AG09309 (cell line): ENCODE results near the gene MAGI1.

ENCODE experiments used
- DNase-seq: peaks from one replicate; pipeline ENCODE4 v3.0.0-alpha.2; 2010; ENCODE audit warnings: low read depth
- H3K4me3 ChIP-seq: 2 replicates; pipeline ENCODE4 v1.5.1; 2011; ENCODE audit warnings: mild to moderate bottlenecking, low read depth, low read length, moderate library complexity; ENCODE audit not compliant: control insufficient read depth
- TF ChIP-seq, protein P1 (sequence below): IDR thresholded peaks from 2 replicates; pipeline ENCODE4 v1.5.1; 2011; ENCODE audit warnings: mild to moderate bottlenecking, low read depth, low read length, inconsistent platforms; ENCODE audit not compliant: insufficient read depth, control insufficient read depth; ENCODE audit errors: missing control alignments

MAGI1 gene

DNA sequence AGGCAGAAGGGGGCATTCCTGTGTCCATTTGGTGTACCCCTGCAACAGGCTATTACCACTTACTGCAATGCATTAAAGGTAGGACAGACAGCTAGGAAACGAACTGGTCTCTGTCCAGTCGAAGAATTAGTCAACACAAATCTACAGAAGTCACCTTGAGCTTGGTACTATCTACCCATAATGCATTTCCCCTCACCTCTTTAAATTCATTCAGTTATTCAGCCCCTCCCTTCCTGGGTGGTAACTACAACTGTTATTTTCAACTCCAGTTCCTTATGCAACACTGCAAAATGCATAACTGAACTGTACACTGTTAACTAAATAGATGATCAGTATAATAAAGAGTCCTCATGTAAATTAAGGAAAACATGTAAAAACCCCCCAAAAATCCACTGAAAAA, 77.6 kb downstream of the MAGI1 start:
- TF ChIP-seq, protein P1, sequence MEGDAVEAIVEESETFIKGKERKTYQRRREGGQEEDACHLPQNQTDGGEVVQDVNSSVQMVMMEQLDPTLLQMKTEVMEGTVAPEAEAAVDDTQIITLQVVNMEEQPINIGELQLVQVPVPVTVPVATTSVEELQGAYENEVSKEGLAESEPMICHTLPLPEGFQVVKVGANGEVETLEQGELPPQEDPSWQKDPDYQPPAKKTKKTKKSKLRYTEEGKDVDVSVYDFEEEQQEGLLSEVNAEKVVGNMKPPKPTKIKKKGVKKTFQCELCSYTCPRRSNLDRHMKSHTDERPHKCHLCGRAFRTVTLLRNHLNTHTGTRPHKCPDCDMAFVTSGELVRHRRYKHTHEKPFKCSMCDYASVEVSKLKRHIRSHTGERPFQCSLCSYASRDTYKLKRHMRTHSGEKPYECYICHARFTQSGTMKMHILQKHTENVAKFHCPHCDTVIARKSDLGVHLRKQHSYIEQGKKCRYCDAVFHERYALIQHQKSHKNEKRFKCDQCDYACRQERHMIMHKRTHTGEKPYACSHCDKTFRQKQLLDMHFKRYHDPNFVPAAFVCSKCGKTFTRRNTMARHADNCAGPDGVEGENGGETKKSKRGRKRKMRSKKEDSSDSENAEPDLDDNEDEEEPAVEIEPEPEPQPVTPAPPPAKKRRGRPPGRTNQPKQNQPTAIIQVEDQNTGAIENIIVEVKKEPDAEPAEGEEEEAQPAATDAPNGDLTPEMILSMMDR = no peak
- DNase-seq = no peak
- no peak overlapping the region for H3K4me3 ChIP-seq

DNA sequence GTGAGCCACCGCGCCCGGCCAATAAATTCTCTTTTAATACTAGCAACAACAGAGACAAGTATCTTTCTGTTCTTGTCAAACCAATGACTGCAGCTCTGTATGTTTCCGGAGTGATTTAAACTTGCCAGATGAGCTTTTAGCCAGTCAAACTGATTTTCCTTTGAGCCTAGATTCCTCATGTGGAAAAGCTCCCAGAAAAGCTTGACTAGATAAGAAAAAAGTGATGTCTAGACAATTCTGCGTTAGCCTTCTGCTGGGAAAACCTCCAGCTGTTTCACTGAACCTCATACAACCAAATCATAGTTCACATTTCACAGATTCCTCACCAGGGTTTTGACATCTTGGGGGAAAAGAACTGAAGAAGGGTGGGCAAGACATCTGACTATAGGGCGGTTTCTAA, 78.6 kb downstream of the MAGI1 start:
- DNase-seq = no peak
- TF ChIP-seq, protein P1 = no peak
- no peak overlapping the region for H3K4me3 ChIP-seq

DNA sequence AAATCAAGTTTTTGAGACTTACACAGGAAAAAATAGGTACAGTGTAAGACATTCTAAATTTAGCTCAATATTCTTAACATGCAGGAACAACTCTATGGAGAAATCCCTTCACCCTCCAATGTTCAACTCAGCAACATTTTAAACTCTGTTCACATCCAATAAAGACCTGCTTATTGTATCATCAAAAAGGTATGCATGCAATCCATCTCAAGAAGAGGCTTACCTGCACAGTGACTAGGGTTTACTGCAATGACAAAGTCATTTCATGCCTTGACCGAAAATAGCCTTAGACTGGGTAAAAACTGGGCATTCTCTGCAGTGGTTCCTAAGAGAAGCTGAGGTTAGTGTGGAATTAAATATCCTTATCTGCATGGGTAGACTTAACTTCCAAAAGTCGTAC, 80.5 kb downstream of the MAGI1 start:
- no peak overlapping the region for H3K4me3 ChIP-seq
- TF ChIP-seq, protein P1 = no peak
- DNase-seq = no peak

DNA sequence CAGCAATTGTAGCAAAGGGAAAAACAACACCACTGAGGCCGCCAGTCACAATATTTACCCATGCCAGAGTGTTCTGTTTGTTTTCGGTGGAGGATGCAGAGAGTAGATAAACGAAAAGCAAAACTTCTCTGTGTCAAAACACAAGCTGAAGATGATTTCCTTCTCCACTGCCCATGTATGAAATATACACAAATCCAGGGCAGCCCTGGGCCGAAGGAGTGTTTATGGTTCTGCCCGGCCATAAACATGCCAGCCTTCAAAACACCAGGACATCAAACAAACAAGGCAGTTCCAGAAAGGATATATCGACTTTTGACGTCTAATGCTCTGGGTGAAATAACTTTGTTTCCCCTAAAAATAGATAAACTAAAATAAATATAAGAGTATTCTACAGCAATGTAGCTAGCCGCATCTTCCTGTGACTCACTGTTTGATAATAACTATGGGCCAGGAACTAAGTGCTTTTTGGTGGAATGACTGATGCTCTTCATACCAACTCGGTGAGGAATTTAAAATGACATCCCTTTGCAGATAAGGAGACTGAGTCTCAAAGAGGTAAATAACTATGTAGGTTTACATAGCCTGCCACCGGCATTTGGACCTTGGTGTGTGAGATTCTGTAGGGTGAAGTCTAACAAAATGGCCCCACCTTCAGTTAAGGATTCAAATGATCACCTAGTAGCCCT, 82.8 kb downstream of the MAGI1 start:
- no peak for DNase-seq
- TF ChIP-seq, protein P1 = no peak
- H3K4me3 ChIP-seq = no peak overlapping the region

DNA sequence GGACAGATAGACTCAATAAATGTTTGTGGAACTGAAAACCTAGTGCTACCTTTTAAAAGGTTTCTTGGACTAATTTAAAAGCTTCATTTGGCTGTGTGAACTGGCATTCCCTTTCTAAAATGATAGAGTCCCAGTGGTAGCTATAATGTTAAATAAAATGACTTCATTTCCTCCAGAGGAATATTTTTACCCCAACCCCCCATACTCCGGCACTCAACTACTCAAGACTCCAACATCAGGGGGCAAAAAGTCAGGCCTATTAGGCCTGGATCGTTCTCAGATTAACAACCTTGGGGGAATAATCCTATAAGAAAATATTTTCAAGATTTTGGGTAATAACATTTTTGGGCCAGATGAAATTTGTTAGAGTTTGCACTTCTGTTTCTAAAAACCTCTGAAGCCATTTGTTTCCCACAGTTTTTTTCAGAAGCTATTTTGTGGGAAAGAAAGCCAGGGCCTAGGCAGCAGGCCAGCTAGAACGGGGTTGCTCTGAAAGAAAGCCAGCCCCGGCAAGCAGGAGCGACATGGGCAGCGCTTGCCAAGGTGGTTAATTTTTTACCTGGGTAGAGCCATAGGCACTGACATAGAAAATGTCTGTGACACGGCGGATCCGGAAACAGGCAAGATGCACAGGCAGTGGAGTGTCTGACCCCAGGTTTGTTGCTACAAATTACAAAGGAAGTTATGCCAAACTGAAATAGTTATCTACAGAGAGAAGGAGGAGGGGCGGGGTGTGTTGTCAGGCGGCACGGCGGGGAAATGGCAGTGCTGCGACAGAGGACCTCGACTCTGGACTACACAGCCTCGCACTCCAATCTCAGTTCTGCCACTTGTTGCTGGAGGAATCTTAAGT, 84.6 kb downstream of the MAGI1 start:
- H3K4me3 ChIP-seq = no peak overlapping the region
- no peak for DNase-seq
- TF ChIP-seq, protein P1 = no peak

DNA sequence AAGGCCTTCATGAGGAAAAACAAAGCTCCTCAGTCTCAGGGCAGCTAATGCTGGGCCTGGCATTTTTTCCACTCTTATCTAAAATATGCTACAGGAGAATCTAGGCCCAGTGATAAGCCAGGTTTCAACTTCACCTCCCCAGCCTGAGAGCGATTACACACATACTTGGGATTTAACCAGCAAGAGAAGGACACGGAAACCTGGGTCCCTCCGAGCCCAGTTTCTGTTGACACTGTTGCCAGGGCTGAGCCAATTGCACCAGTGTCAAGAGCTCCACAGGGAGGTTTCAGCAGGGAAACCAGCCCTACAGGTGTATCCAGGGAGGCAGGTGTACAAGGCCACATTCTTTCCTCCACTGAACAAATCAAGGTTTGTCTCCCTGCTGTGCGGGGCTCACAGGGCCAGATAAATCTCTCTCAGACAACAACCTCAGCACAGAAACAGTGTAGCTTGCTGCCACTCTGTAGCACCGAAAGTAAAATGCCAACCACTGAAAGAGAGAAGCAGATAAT, 85.4 kb downstream of the MAGI1 start:
- no peak overlapping the region for H3K4me3 ChIP-seq
- no peak for DNase-seq
- TF ChIP-seq, protein P1 = no peak
